ENCODE data around the gene TLL2.

TLL2 gene

GRCh38 chr10:96436035-96436434 lies 77.7 kb downstream of the TLL2 start:
- H3K4me2 ChIP-seq (ENCODE audit: low read length, poor library complexity, severe bottlenecking): no peak overlapping the region
- peaks cover 1% of the 10 kb centered on the region for H3K79me1 ChIP-seq (replicated peaks; ENCODE audit: low read length, poor library complexity, severe bottlenecking)
- H2AK5ac ChIP-seq (ENCODE audit: low read length, severe bottlenecking): no peak overlapping the region
- H3K27me3 ChIP-seq (ENCODE audit: control insufficient read depth in 1 of 2, insufficient read depth in 1 of 2, low read length in 2 of 2): no peaks in the 10 kb centered on the region
- H4K91ac ChIP-seq (ENCODE audit: low read length): no peak overlapping the region
- H3K9ac ChIP-seq (ENCODE audit: low read length): no peak overlapping the region
- DNase-seq: no peak
- no peak overlapping the region for H4K8ac ChIP-seq (ENCODE audit: low read length)
- H3K27ac ChIP-seq (ENCODE audit: low read length, poor library complexity, severe bottlenecking): no peak overlapping the region
- no peak overlapping the region for H3K18ac ChIP-seq (ENCODE audit: low read depth in 1 of 2, low read length in 2 of 2)
- no peak overlapping the region for H2BK5ac ChIP-seq (ENCODE audit: low read depth, low read length, poor library complexity, severe bottlenecking)
- no peak overlapping the region for H2BK12ac ChIP-seq (ENCODE audit: low read length in 2 of 2)
- no peak overlapping the region for H3K4me3 ChIP-seq (ENCODE audit: insufficient read depth in 1 of 2, low read depth in 1 of 2, low read length in 2 of 2)
- H2BK120ac ChIP-seq (ENCODE audit: low read depth, low read length): no peak overlapping the region
- H3K4ac ChIP-seq (ENCODE audit: low read depth in 1 of 2, low read length in 2 of 2): no peak overlapping the region
- H3K9me3 ChIP-seq (ENCODE audit: control insufficient read depth, low read length): peaks cover 4% of the 10 kb centered on the region
- no peak overlapping the region for H3K14ac ChIP-seq (ENCODE audit: low read length in 2 of 2)
- H2AFZ ChIP-seq (ENCODE audit: low read depth, low read length): no peak overlapping the region
- H2BK15ac ChIP-seq (ENCODE audit: low read depth, poor library complexity, severe bottlenecking): no peak overlapping the region
- H3K4me1 ChIP-seq (ENCODE audit: control insufficient read depth, insufficient read depth, low read depth, low read length): peaks cover 3% of the 10 kb centered on the region
- H3K23ac ChIP-seq (ENCODE audit: low read length in 2 of 2): no peak overlapping the region
- peaks cover 0 to 13% of the 10 kb centered on the region in 2 experiments for H3K36me3 ChIP-seq (ENCODE audit: control insufficient read depth in 1 of 2, insufficient read depth in 2 of 2, low read depth in 1 of 2, low read length in 2 of 2)

- Histone ChIP-seq H3K36me3 (ENCODE audit: control insufficient read depth in 1 of 2, insufficient read depth in 2 of 2, low read depth in 1 of 2, low read length in 2 of 2) (peaks cover 0 to 19% of the 10 kb centered on the region in 2 experiments), H3K4me3 (ENCODE audit: insufficient read depth in 1 of 2, low read depth in 1 of 2, low read length in 2 of 2) (no peak overlapping the region), H2BK5ac (ENCODE audit: low read depth, low read length, poor library complexity, severe bottlenecking) (no peak overlapping the region), H2BK15ac (ENCODE audit: low read depth, poor library complexity, severe bottlenecking) (no peak overlapping the region), H3K18ac (ENCODE audit: low read depth in 1 of 2, low read length in 2 of 2) (no peak overlapping the region), H3K4ac (ENCODE audit: low read depth in 1 of 2, low read length in 2 of 2) (no peak overlapping the region), H2BK12ac (ENCODE audit: low read length in 2 of 2) (no peak overlapping the region), H3K23ac (ENCODE audit: low read length in 2 of 2) (no peak overlapping the region), H3K4me2 (ENCODE audit: low read length, poor library complexity, severe bottlenecking) (no peak overlapping the region), H3K4me1 (ENCODE audit: control insufficient read depth, insufficient read depth, low read depth, low read length) (peaks cover 3% of the 10 kb centered on the region), H2AFZ (ENCODE audit: low read depth, low read length) (no peak overlapping the region), H4K8ac (ENCODE audit: low read length) (no peak overlapping the region), H3K27ac (ENCODE audit: low read length, poor library complexity, severe bottlenecking) (no peak overlapping the region), H2BK120ac (ENCODE audit: low read depth, low read length) (no peak overlapping the region), H4K91ac (ENCODE audit: low read length) (no peak overlapping the region), H3K27me3 (ENCODE audit: control insufficient read depth in 1 of 2, insufficient read depth in 1 of 2, low read length in 2 of 2) (peaks cover 0 to 5% of the 10 kb centered on the region in 2 experiments), H3K9me3 (ENCODE audit: control insufficient read depth, low read length) (peaks cover 4% of the 10 kb centered on the region), H3K79me1 (replicated peaks; ENCODE audit: low read length, poor library complexity, severe bottlenecking) (no peaks in the 10 kb centered on the region), H3K14ac (ENCODE audit: low read length in 2 of 2) (no peak overlapping the region), H2AK5ac (ENCODE audit: low read length, severe bottlenecking) (no peak overlapping the region), H3K9ac (ENCODE audit: low read length) (no peak overlapping the region)
- 87% methylated on average over 15 of the region's 15 CpGs for WGBS
- DNase-seq: no peak
Measured at GRCh38 chr10:96431211-96431970, 82.3 kb downstream of the TLL2 start.

GRCh38 chr10:96427291-96427690 lies 86.4 kb downstream of the TLL2 start:
- Histone ChIP-seq H3K9me3 (ENCODE audit: control insufficient read depth, low read length) (no peaks in the 10 kb centered on the region), H3K18ac (ENCODE audit: low read depth in 1 of 2, low read length in 2 of 2) (no peak overlapping the region), H3K14ac (ENCODE audit: low read length in 2 of 2) (no peak overlapping the region), H3K27ac (ENCODE audit: low read length, poor library complexity, severe bottlenecking) (no peak overlapping the region), H3K4ac (ENCODE audit: low read depth in 1 of 2, low read length in 2 of 2) (no peak overlapping the region), H2AFZ (ENCODE audit: low read depth, low read length) (no peak overlapping the region), H2BK5ac (ENCODE audit: low read depth, low read length, poor library complexity, severe bottlenecking) (no peak overlapping the region), H3K4me2 (ENCODE audit: low read length, poor library complexity, severe bottlenecking) (no peak overlapping the region), H4K8ac (ENCODE audit: low read length) (no peak overlapping the region), H2BK120ac (ENCODE audit: low read depth, low read length) (no peak overlapping the region), H3K4me3 (ENCODE audit: insufficient read depth in 1 of 2, low read depth in 1 of 2, low read length in 2 of 2) (no peak overlapping the region), H3K79me1 (replicated peaks; ENCODE audit: low read length, poor library complexity, severe bottlenecking) (no peaks in the 10 kb centered on the region), H3K9ac (ENCODE audit: low read length) (no peak overlapping the region), H3K36me3 (ENCODE audit: control insufficient read depth in 1 of 2, insufficient read depth in 2 of 2, low read depth in 1 of 2, low read length in 2 of 2) (peaks cover 0 to 18% of the 10 kb centered on the region in 2 experiments), H3K4me1 (ENCODE audit: control insufficient read depth, insufficient read depth, low read depth, low read length) (peaks cover 3% of the 10 kb centered on the region), H2AK5ac (ENCODE audit: low read length, severe bottlenecking) (no peak overlapping the region), H3K23ac (ENCODE audit: low read length in 2 of 2) (no peak overlapping the region), H2BK12ac (ENCODE audit: low read length in 2 of 2) (no peak overlapping the region), H2BK15ac (ENCODE audit: low read depth, poor library complexity, severe bottlenecking) (no peak overlapping the region), H3K27me3 (ENCODE audit: control insufficient read depth in 1 of 2, insufficient read depth in 1 of 2, low read length in 2 of 2) (peaks cover 0 to 5% of the 10 kb centered on the region in 2 experiments), H4K91ac (ENCODE audit: low read length) (no peak overlapping the region)
- no peak for DNase-seq
- WGBS: 75% methylated on average over 2 of the region's 2 CpGs

GRCh38 chr10:96422525-96422924 lies 91.2 kb downstream of the TLL2 start:
- Histone ChIP-seq H2BK12ac (ENCODE audit: low read length in 2 of 2) (no peak overlapping the region), H3K9ac (ENCODE audit: low read length) (no peak overlapping the region), H3K4me1 (ENCODE audit: control insufficient read depth, insufficient read depth, low read depth, low read length) (peaks cover 7% of the 10 kb centered on the region), H4K91ac (ENCODE audit: low read length) (no peak overlapping the region), H3K18ac (ENCODE audit: low read depth in 1 of 2, low read length in 2 of 2) (no peak overlapping the region), H2AK5ac (ENCODE audit: low read length, severe bottlenecking) (no peak overlapping the region), H3K4ac (ENCODE audit: low read depth in 1 of 2, low read length in 2 of 2) (no peak overlapping the region), H2BK5ac (ENCODE audit: low read depth, low read length, poor library complexity, severe bottlenecking) (no peak overlapping the region), H3K4me2 (ENCODE audit: low read length, poor library complexity, severe bottlenecking) (no peak overlapping the region), H3K36me3 (ENCODE audit: control insufficient read depth in 1 of 2, insufficient read depth in 2 of 2, low read depth in 1 of 2, low read length in 2 of 2) (peaks cover 0 to 6% of the 10 kb centered on the region in 2 experiments), H2BK15ac (ENCODE audit: low read depth, poor library complexity, severe bottlenecking) (no peak overlapping the region), H3K27ac (ENCODE audit: low read length, poor library complexity, severe bottlenecking) (no peak overlapping the region), H3K14ac (ENCODE audit: low read length in 2 of 2) (no peak overlapping the region), H3K23ac (ENCODE audit: low read length in 2 of 2) (no peak overlapping the region), H3K4me3 (ENCODE audit: insufficient read depth in 1 of 2, low read depth in 1 of 2, low read length in 2 of 2) (no peak overlapping the region), H3K79me1 (replicated peaks; ENCODE audit: low read length, poor library complexity, severe bottlenecking) (no peaks in the 10 kb centered on the region), H3K9me3 (ENCODE audit: control insufficient read depth, low read length) (no peaks in the 10 kb centered on the region), H2BK120ac (ENCODE audit: low read depth, low read length) (no peak overlapping the region), H4K8ac (ENCODE audit: low read length) (no peak overlapping the region), H3K27me3 (ENCODE audit: control insufficient read depth in 1 of 2, insufficient read depth in 1 of 2, low read length in 2 of 2) (peaks cover 0 to 4% of the 10 kb centered on the region in 2 experiments), H2AFZ (ENCODE audit: low read depth, low read length) (no peak overlapping the region)
- 86% methylated on average over 9 of the region's 9 CpGs for WGBS
- no peak for DNase-seq
